A549 (cell line): Measurements from ENCODE around the gene NXPH3. TPM values are rescaled to one million over a fixed set of nuclear protein-coding genes. Genes with fewer than 3 reads are reported as not detected.

Experiments
- ATAC-seq, 2 experiments: fragments of 200-7000 bp in 1 of 2; fragments of >200 bp in 1 of 2; cut with Nextera tagmentation in 1 of 2; cut with Tn5 transposase in 1 of 2; 3 replicates each; pipeline versions ENCODE4 v1.8.0 to v1.9.1; 2018 to 2020; ENCODE audit warnings: mild to moderate bottlenecking in 1 of 2, moderate library complexity in 1 of 2
- CTCF ChIA-PET: fragments of 300-600 bp; sonication (Branson Sonifier 250); formaldehyde crosslinking; extraction: SDS; loops from one replicate; lab custom pipeline; 2021; ENCODE audit warnings: antibody characterized with exemption, inconsistent platforms; lab: Yijun Ruan, JAX
- POLR2A ChIA-PET: fragments of 350-600 bp; formaldehyde crosslinking; extraction: SDS; loops from one replicate; lab custom pipeline; 2021; ENCODE audit warnings: antibody characterized with exemption, inconsistent platforms; lab: Yijun Ruan, JAX
- DNase-seq, 2 experiments: peaks; one replicate each; pipeline versions ENCODE4 v3.0.0 to v3.0.0-alpha.2; 2011 to 2016; ENCODE audit warnings: low read depth in 1 of 2, low spot score in 1 of 2
- FAIRE-seq: peaks from 2 replicates; lab custom pipeline; 2011; peaks lifted over from hg19 to GRCh38; lab: Jason Lieb, UNC
- H3K27ac ChIP-seq, 2 experiments: fragments of >200 bp; sonication (Bioruptor Twin); formaldehyde crosslinking; 3 replicates each; pipeline ENCODE4 v1.5.1; 2016 to 2017
- H3K4me1 ChIP-seq: fragments of >200 bp; sonication (Bioruptor Twin); formaldehyde crosslinking; 3 replicates; pipeline ENCODE4 v1.6.1; 2016
- H3K4me2 ChIP-seq: fragments of >200 bp; sonication (Bioruptor Twin); formaldehyde crosslinking; 3 replicates; pipeline ENCODE4 v1.6.1; 2016
- H3K4me3 ChIP-seq: fragments of >200 bp; sonication (Bioruptor Twin); formaldehyde crosslinking; 3 replicates; pipeline ENCODE4 v1.5.1; 2016
- H3K9me3 ChIP-seq: fragments of >200 bp; sonication (Bioruptor Twin); formaldehyde crosslinking; 3 replicates; pipeline ENCODE4 v1.6.1; 2016
- CEBPB ChIP-seq, 2 experiments: fragments of >200 bp in 1 of 2; sonication (Bioruptor Twin) in 1 of 2; formaldehyde crosslinking in 1 of 2; IDR thresholded peaks; 2 replicates each; pipeline ENCODE4 v1.6.1; 2012 to 2016
- CHD2 ChIP-seq: fragments of 150-350 bp; IDR thresholded peaks from 2 replicates; pipeline ENCODE4 v1.6.1; 2014; ENCODE audit warnings: low read length; ENCODE audit not compliant: partially characterized antibody
- EHMT2 ChIP-seq: fragments of 200-600 bp; sonication (generic); IDR thresholded peaks from 2 replicates; pipeline ENCODE4 v1.6.1; 2016; ENCODE audit warnings: antibody characterized with exemption, low read depth, mild to moderate bottlenecking, moderate library complexity
- EP300 ChIP-seq, 2 experiments: fragments of >200 bp; sonication (Bioruptor Twin); formaldehyde crosslinking; IDR thresholded peaks; 2 replicates in 1 of 2; 3 replicates in 1 of 2; pipeline ENCODE4 v1.6.1; 2016 to 2017
- MAFK ChIP-seq: fragments of 450-650 bp; IDR thresholded peaks from 2 replicates; pipeline ENCODE4 v1.6.1; 2014; ENCODE audit not compliant: partially characterized antibody
- MAX ChIP-seq: IDR thresholded peaks from 2 replicates; pipeline ENCODE4 v1.6.1; 2012
- NFE2L2 ChIP-seq: fragments of 150-350 bp; conservative IDR thresholded peaks from 2 replicates; pipeline ENCODE4 v1.6.1; 2014; ENCODE audit warnings: low read length
- PHF8 ChIP-seq: fragments of 200-600 bp; sonication (generic); IDR thresholded peaks from 2 replicates; pipeline ENCODE4 v1.6.1; 2016; ENCODE audit warnings: low read depth, mild to moderate bottlenecking, antibody characterized with exemption, moderate library complexity, borderline replicate concordance
- POLR2AphosphoS2 ChIP-seq: conservative IDR thresholded peaks from 2 replicates; pipeline ENCODE4 v1.6.1; 2012; ENCODE audit warnings: low read length, improper control_type of control experiment, inconsistent platforms
- TFCP2L1 ChIP-seq: fragments of 250-450 bp; sonication (Bioruptor Pico); IDR thresholded peaks from 2 replicates; pipeline ENCODE4 v1.5.0; 2021; ENCODE audit warnings: mild to moderate bottlenecking
- TP53 ChIP-seq: fragments of 250-450 bp; sonication (Bioruptor Pico); IDR thresholded peaks from 2 replicates; pipeline ENCODE4 v1.5.0; 2021; ENCODE audit warnings: mild to moderate bottlenecking, moderate library complexity
- WGBS: methylation state at CpG from one replicate; pipeline ENCODE4 v1.1.6; 2017; ENCODE audit errors: missing lambda C conversion rate; 5-methylcytosine and 5-hydroxymethylcytosine counted together
- polyA plus RNA-seq, 4 experiments: library from polyadenylated mRNA; depleted of rRNA in 3 of 4; stranded (reverse); fragments of >200 nt; fragmentation: RNase III in 1 of 4; extraction: RNeasy Plus Mini Kit Qiagen cat#74134 plus additional on column Dnase treatment in 1 of 4; gene quantifications; 2 replicates in 3 of 4; 3 replicates in 1 of 4; pipeline ENCODE4 v1.2.3, GENCODE V29; 2011 to 2017
- TF ChIP-seq, protein P1 (sequence below): fragments of >200 bp; sonication (Bioruptor Twin); formaldehyde crosslinking; IDR thresholded peaks from 2 replicates; pipeline ENCODE4 v1.6.1; 2016
- TF ChIP-seq, protein P2 (sequence below): fragments of 150-350 bp; IDR thresholded peaks from 2 replicates; pipeline ENCODE4 v1.6.1; 2014; ENCODE audit warnings: low read depth, mild to moderate bottlenecking, low read length

The NXPH3 gene
- polyA plus RNA-seq, 2 of the 4 experiments (the other 2 are of a cell fraction): 0.12 to 0.30 TPM

GRCh38 chr17:49621420-49621819 is 45.7 kb downstream of the NXPH3 start:
- Histone ChIP-seq H3K27ac (no peak overlapping the region), H3K4me3 (no peak overlapping the region), H3K4me2 (no peak overlapping the region), H3K9me3 (no peaks in the 10 kb centered on the region), H3K4me1 (no peaks in the 10 kb centered on the region)
- ATAC-seq: no peak
- TF ChIP-seq POLR2AphosphoS2 (no peak), PHF8 (no peak), NFE2L2 (no peak), MAFK (no peak), MAX (no peak)
- TF ChIP-seq, protein P1, sequence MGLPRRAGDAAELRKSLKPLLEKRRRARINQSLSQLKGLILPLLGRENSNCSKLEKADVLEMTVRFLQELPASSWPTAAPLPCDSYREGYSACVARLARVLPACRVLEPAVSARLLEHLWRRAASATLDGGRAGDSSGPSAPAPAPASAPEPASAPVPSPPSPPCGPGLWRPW: no peak
- TF ChIP-seq, protein P2, sequence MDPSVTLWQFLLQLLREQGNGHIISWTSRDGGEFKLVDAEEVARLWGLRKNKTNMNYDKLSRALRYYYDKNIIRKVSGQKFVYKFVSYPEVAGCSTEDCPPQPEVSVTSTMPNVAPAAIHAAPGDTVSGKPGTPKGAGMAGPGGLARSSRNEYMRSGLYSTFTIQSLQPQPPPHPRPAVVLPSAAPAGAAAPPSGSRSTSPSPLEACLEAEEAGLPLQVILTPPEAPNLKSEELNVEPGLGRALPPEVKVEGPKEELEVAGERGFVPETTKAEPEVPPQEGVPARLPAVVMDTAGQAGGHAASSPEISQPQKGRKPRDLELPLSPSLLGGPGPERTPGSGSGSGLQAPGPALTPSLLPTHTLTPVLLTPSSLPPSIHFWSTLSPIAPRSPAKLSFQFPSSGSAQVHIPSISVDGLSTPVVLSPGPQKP: no peak
- DNase-seq: no peak
- ChIA-PET POLR2A (no interaction called here), CTCF (interaction anchor here (0.7 to 1.4 kb wide), 5 partner anchors 11 to 375 kb away, joined by 3 to 6 read pairs (median 3); no protein-coding TSS in a partner anchor)
- peak; percentile 32 for FAIRE-seq

DNA sequence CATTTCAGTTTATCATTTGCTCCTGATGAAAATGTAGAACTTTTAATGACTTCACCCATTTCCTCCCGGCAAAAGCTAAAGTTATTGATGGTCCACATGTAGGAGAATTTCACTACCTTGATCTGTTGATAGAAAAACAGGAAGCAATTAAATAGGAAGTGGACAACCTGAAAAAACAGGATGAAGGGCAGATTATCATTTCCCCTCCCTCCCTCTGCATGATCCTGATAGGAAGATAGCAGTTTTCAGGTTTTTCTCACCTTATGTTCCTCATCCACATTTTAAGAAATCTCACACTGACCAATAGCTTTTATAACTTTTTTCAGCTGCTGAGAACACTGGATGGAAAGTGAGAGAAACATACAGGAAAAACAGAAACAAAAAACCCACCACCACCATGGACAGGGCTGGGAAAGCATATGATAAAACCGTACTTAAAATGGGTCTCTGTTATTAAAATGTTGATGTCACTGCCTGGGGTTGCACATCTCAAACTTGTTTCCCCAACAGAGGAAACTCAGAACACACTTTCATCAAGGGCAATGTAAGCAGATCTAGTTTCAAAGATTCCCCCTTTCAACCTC is 46.4 kb downstream of the NXPH3 start:
- DNase-seq (no peak), FAIRE-seq (no peak), ATAC-seq (no peak)
- H3K4me2 ChIP-seq: no peak overlapping the region
- no peaks in the 10 kb centered on the region for H3K9me3 ChIP-seq
- no peak for TF ChIP-seq CHD2
- TF ChIP-seq TP53 (CRISPR knock-in tag): no peak
- TF ChIP-seq TFCP2L1 (CRISPR knock-in tag): no peak
- H3K27ac ChIP-seq: no peak overlapping the region
- CTCF ChIA-PET: interaction anchor here (0.7 to 1.4 kb wide), 4 partner anchors 10 to 214 kb away, joined by 3 to 6 read pairs (median 4); no protein-coding TSS in a partner anchor
- H3K4me3 ChIP-seq: no peak overlapping the region
- 92% methylated on average over 2 of the region's 2 CpGs for WGBS
- POLR2A ChIA-PET: no interaction called here
- no peaks in the 10 kb centered on the region for H3K4me1 ChIP-seq

- Histone ChIP-seq H3K9me3 (no peaks in the 10 kb centered on the region), H3K4me2 (no peak overlapping the region), H3K4me3 (no peak overlapping the region), H3K4me1 (peaks cover 2% of the 10 kb centered on the region; the same call in 1 of the 3 replicates), H3K27ac (no peak overlapping the region)
- ChIA-PET CTCF (interaction anchor here (0.6 to 1.3 kb wide), 8 partner anchors 9 to 71 kb away, joined by 3 to 5 read pairs (median 3); partner anchors contain the start of gene NXPH3), POLR2A (no interaction called here)
- WGBS: 88% methylated on average over 3 of the region's 3 CpGs
- FAIRE-seq (no peak), ATAC-seq (no peak), DNase-seq (no peak)
- TF ChIP-seq EHMT2 (no peak), EP300 (IDR thresholded peaks at IDR 0.05) (no peak)
Observed at GRCh38 chr17:49624896-49625295, 49.2 kb downstream of the NXPH3 start.

DNA sequence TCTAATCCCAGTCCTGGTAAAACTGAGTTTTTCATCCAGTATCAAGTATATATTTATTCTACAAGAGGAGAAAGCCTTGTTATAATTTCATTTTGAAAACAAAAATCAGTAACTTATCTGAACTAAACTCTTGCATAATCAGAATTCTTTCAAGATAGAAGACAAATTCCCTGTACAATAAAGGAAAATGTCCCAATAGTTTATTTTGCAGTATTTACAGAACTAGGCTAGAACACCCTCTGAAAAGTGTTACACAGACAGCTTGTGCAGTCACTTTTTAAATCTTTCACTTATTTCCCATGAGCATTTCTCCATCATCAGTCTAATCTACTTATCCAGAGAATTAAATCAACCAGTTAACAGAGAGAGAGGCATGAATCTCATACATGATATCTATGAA is 53.8 kb downstream of the NXPH3 start:
- TF ChIP-seq CEBPB (IDR thresholded peaks at IDR 0.05) (peak in 1 of 2 experiments; percentile 10; a peak in 1 of 4 replicates), POLR2AphosphoS2 (no peak)
- H3K4me3 ChIP-seq: no peak overlapping the region
- peak; percentile 76 for FAIRE-seq
- peaks cover 7% of the 10 kb centered on the region; the same call in 1 of the 3 replicates for H3K4me1 ChIP-seq
- CTCF ChIA-PET: interaction anchor here (0.6 to 1.6 kb wide), 3 partner anchors 11 to 33 kb away, joined by 3 to 4 read pairs (median 3); no protein-coding TSS in a partner anchor
- POLR2A ChIA-PET: no interaction called here
- no peak overlapping the region; the same call in 2 of the 3 replicates for H3K4me2 ChIP-seq
- no peak for DNase-seq
- H3K9me3 ChIP-seq: no peaks in the 10 kb centered on the region
- H3K27ac ChIP-seq: no peak overlapping the region
- no peak for ATAC-seq
